Neural crest cell (in vitro differentiated cells): ENCODE measurements around the gene NFIX. TPM values are rescaled to one million over a fixed set of nuclear protein-coding genes. Genes with fewer than 3 reads are reported as not detected.

Experiments used
- DNase-seq: peaks from one replicate; pipeline ENCODE4 v3.0.0; 2021; ENCODE audit warnings: low read depth, mixed read lengths, low spot score
- H3K27ac Mint-ChIP-seq: one replicate; pipeline ENCODE4 v1.8.0; 2021; ENCODE audit warnings: mild to moderate bottlenecking, mixed read lengths; ENCODE audit not compliant: unreplicated experiment
- H3K27me3 Mint-ChIP-seq: 2 replicates; pipeline ENCODE4 v1.8.0; 2021; ENCODE audit warnings: low read depth, mild to moderate bottlenecking, mixed read lengths
- H3K36me3 Mint-ChIP-seq: 2 replicates; pipeline ENCODE4 v1.8.0; 2021; ENCODE audit warnings: low read depth, mild to moderate bottlenecking, mixed read lengths
- H3K4me1 Mint-ChIP-seq: 2 replicates; pipeline ENCODE4 v1.8.0; 2021; ENCODE audit warnings: mixed read lengths
- H3K4me3 Mint-ChIP-seq: one replicate; pipeline ENCODE4 v1.8.0; 2021; ENCODE audit warnings: mild to moderate bottlenecking, mixed read lengths
- H3K9me3 Mint-ChIP-seq: 2 replicates; pipeline ENCODE4 v1.8.0; 2021; ENCODE audit warnings: mixed read lengths
- total RNA-seq: library from RNA; stranded (reverse); gene quantifications from 2 replicates; pipeline ENCODE4 v1.2.1, GENCODE V29; 2021
- TF ChIP-seq, protein P1 (sequence below): fragments of 200-600 bp; sonication (generic); conservative IDR thresholded peaks from 2 replicates; pipeline ENCODE4 v1.5.0; 2021; ENCODE audit warnings: antibody characterized with exemption, mild to moderate bottlenecking

NFIX gene
- total RNA-seq, 1 donor from 2014 or later: 0.68 TPM

DNA sequence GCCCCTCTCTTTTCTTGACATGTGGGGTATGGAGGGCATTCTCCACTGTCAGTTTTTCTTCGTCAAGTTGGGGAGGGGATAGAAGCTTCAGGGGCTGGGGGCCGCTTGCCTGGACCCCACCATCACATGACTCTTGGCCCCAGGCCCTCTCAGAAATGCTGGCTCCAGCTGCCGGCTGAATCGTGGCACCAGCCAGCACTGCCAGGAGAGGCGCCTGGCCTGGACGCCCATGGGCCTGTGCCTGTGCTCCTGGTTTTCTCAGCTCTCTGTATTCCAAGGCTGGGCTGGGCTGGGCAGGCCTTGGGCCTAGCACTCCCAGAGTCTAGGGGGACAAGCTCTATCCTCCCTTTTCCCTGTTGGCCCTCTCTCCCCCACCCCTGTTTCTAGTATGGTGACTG, 68.8 kb downstream of the NFIX start:
- DNase-seq: no peak
- Mint-ChIP-seq H3K4me1 (peaks cover 10% of the 10 kb centered on the region), H3K27ac (no peak overlapping the region), H3K4me3 (no peak overlapping the region), H3K36me3 (no peaks in the 10 kb centered on the region), H3K9me3 (no peaks in the 10 kb centered on the region), H3K27me3 (peaks cover 100% of the 10 kb centered on the region)
- TF ChIP-seq, protein P1, sequence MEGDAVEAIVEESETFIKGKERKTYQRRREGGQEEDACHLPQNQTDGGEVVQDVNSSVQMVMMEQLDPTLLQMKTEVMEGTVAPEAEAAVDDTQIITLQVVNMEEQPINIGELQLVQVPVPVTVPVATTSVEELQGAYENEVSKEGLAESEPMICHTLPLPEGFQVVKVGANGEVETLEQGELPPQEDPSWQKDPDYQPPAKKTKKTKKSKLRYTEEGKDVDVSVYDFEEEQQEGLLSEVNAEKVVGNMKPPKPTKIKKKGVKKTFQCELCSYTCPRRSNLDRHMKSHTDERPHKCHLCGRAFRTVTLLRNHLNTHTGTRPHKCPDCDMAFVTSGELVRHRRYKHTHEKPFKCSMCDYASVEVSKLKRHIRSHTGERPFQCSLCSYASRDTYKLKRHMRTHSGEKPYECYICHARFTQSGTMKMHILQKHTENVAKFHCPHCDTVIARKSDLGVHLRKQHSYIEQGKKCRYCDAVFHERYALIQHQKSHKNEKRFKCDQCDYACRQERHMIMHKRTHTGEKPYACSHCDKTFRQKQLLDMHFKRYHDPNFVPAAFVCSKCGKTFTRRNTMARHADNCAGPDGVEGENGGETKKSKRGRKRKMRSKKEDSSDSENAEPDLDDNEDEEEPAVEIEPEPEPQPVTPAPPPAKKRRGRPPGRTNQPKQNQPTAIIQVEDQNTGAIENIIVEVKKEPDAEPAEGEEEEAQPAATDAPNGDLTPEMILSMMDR: no peak

DNA sequence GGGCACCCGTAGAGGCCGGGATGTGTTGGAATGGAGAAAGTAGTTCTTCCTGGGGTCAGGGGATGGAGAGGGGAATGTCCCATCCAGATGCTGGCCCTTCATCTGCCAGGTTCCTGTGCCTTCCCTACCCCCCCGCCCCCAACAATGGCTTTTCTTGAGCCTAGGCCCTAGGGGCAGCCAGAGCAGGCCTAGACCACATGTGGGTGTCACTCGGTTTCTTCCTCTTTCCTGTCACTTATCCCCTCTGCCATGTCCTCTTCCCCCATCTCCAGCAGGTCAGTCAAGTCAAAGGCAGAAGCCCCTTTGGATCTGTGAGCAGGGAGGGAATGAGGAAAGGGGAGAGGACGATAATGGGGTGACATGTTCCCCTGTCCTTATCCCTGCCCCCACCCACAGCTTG, 71.0 kb downstream of the NFIX start:
- peaks cover 100% of the 10 kb centered on the region for H3K27me3 Mint-ChIP-seq
- H3K4me3 Mint-ChIP-seq: no peak overlapping the region
- no peak for DNase-seq
- H3K36me3 Mint-ChIP-seq: no peaks in the 10 kb centered on the region
- H3K4me1 Mint-ChIP-seq: peaks cover 3% of the 10 kb centered on the region
- TF ChIP-seq, protein P1: no peak
- H3K9me3 Mint-ChIP-seq: no peaks in the 10 kb centered on the region
- no peak overlapping the region for H3K27ac Mint-ChIP-seq

DNA sequence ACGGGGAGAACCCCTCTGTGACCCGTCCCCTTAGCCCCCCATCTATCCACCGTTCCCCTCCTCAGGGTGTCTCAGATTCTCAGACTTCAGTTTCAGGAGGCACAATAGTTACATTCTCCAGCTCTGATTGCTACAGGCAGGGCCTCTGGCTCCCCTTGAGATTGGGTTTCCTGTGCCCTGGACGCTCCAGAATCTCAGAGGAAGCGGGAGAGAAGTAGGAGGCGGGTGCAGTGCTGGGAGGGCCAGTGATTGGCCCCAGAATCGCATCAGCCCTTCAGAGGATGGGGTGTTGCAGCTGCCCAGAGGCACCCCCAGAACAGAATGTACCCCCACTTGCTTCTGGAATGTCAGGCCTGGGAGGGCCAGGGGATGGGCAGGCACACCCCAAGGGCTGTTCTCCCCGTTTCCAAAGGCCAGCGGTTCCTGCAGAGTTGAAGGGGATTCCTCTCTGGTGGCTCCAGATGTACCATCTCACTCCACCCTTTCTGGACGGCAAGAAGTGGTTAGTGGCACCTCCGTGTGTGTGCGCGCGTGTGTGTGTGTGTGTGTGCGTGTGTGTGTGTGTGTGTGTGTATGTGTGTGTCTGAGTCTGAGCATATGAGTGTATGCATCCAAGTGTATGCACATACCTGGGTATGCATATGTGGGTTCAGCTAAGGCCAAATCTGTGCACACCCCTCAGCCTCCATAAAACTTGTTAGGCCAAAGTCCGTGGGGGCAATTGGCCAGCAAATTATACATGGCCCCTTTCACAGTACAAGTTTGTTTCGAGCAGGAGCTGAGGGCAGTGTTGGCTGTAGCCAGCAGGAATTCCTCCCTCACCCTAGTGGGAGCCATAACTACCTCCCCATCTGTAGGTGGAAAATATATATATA, 71.9 kb downstream of the NFIX start:
- Mint-ChIP-seq H3K9me3 (no peaks in the 10 kb centered on the region), H3K36me3 (no peaks in the 10 kb centered on the region), H3K4me1 (no peaks in the 10 kb centered on the region), H3K4me3 (no peak overlapping the region), H3K27me3 (peaks cover 100% of the 10 kb centered on the region), H3K27ac (no peak overlapping the region)
- DNase-seq: no peak
- TF ChIP-seq, protein P1: no peak

DNA sequence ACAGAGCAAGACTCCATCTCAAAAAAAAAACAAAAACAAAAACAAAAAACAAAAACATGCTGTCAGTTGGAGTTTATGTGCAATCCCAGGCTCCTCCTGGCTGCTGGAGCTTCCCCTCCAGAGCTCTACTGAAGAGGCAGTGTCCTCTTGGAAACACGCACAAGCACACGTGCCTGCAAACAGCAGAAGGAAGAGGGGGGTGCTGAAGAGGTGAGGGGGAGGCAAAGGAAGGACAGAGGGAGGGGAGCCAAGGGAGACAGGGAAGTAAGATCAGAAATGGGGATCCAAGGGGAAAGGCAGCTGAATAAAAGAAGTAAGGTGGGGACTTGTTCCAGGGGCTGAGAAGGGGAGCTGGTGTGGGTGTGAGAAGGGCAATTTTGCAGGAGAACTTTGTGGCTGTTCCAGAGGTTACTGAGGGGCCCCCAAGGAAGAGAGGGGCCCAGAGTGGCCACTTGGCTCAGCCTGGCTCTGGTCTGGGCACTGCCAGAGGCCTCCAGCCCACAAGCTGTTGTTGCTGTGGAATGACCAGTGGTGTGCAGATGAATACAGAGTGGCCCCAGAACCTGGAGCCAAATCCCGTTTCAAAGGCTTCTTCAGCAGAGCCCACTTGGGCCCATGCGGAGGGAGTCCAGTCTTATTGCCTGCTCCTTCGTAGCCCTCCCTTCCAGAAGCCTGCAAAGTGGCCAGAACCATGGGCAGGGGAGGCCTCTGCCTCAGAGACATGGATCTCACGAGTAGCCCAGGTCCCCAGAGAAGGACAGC, 73.0 kb downstream of the NFIX start:
- no peak overlapping the region for H3K4me3 Mint-ChIP-seq
- H3K4me1 Mint-ChIP-seq: no peaks in the 10 kb centered on the region
- no peak overlapping the region for H3K27ac Mint-ChIP-seq
- H3K36me3 Mint-ChIP-seq: no peaks in the 10 kb centered on the region
- TF ChIP-seq, protein P1: no peak
- no peaks in the 10 kb centered on the region for H3K9me3 Mint-ChIP-seq
- DNase-seq: no peak
- peaks cover 100% of the 10 kb centered on the region for H3K27me3 Mint-ChIP-seq

DNA sequence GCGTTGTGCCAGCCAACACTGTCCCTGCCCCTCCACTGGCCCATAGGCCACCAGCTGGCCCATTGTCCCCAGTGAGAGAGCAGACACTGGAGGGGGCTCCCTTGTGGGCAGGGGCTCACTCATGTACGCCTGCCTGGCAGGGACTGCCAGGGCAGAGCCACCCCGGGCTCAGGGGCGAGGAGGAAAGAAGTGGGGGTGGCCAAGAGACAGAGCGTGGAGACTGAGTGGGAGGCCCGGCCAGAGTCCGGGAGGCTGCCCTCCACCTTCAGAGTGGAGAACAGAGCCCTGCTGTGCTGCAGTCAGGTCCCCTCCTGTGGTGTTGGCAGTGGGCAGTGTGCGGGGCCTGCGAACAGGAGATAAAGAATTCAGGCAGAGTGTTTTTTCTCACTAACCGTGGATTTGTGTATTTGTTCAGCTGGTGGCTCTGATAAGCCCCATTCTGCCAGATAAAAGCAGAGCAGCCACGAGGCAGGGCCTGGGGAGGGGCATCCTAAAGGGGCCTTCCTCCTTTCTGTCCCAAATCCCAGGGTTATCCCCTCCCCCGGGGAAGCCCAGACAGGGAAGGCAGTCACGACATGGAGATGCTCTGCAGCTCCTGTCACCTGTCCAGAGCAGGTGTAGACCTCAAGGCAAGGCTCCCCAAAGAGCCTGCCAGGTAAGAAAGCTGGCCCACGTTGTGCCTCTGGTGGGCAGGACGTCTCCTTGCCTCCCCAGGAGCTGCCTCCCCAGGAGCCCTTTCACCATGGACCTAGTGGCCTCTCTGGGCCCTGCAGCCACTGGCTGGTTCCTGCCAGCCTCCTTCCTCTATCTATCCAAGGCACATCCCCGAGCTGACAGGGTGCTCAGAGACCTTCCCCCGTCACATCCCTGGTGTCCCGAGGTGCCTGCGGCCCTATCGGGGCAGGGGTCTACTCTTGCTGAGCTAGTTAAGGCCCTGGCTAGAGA, 74.4 kb downstream of the NFIX start:
- Mint-ChIP-seq H3K27ac (no peak overlapping the region), H3K9me3 (no peaks in the 10 kb centered on the region), H3K27me3 (peaks cover 100% of the 10 kb centered on the region), H3K4me3 (no peak overlapping the region), H3K4me1 (no peaks in the 10 kb centered on the region), H3K36me3 (no peaks in the 10 kb centered on the region)
- TF ChIP-seq, protein P1: no peak
- DNase-seq: no peak
